Lower lobe of right lung (tissue), 2 donors: ENCODE measurements around the gene MINDY1. TPM values are rescaled to one million over a fixed set of nuclear protein-coding genes. Genes with fewer than 3 reads are reported as not detected.

ENCODE experiments used
- ATAC-seq, 2 donors: fragments of 200-7000 bp; cut with Tn5 transposase; one replicate each; pipeline ENCODE4 v1.9.1; 2020 to 2022; ENCODE audit warnings: mild to moderate bottlenecking in 2 of 2, moderate library complexity in 2 of 2
- DNase-seq: peaks from one replicate; pipeline ENCODE4 v3.0.0-alpha.2; 2020
- H3K27ac ChIP-seq: fragments of 200-600 bp; one replicate; pipeline ENCODE4 v1.8.0; 2022
- H3K27me3 ChIP-seq: fragments of 200-600 bp; one replicate; pipeline ENCODE4 v1.8.0; 2022; ENCODE audit warnings: low read depth
- H3K36me3 ChIP-seq: fragments of 200-600 bp; one replicate; pipeline ENCODE4 v1.8.0; 2022; ENCODE audit warnings: mild to moderate bottlenecking
- H3K4me1 ChIP-seq: fragments of 200-600 bp; one replicate; pipeline ENCODE4 v1.8.0; 2022
- H3K4me3 ChIP-seq: fragments of 200-600 bp; one replicate; pipeline ENCODE4 v1.8.0; 2022; ENCODE audit warnings: mild to moderate bottlenecking
- H3K9me3 ChIP-seq: fragments of 200-600 bp; one replicate; pipeline ENCODE4 v1.8.0; 2022
- intact Hi-C: fragments of 100-400 bp; cut with DNase I; formaldehyde crosslinking; loops from one replicate; pipeline ENCODE4 v1.11.0; 2022
- total RNA-seq: library from RNA; stranded (reverse); fragmentation: NEBNext Ultra II Directional; extraction: Animal tissue kit (Norgen Biotek cat#: 25700); gene quantifications from one replicate; pipeline ENCODE4 v1.2.1, GENCODE V29; 2021
- TF ChIP-seq, protein P1 (sequence below): fragments of 200-600 bp; IDR thresholded peaks from one replicate; pipeline ENCODE4 v1.8.0; 2022; ENCODE audit warnings: antibody characterized with exemption, mild to moderate bottlenecking
- donor health status: DM: no; HTN: yes; CAD: no; lungs with severe emphysema.

The MINDY1 gene
- total RNA-seq, 1 donor from 2014 or later = 27.8 TPM

DNA sequence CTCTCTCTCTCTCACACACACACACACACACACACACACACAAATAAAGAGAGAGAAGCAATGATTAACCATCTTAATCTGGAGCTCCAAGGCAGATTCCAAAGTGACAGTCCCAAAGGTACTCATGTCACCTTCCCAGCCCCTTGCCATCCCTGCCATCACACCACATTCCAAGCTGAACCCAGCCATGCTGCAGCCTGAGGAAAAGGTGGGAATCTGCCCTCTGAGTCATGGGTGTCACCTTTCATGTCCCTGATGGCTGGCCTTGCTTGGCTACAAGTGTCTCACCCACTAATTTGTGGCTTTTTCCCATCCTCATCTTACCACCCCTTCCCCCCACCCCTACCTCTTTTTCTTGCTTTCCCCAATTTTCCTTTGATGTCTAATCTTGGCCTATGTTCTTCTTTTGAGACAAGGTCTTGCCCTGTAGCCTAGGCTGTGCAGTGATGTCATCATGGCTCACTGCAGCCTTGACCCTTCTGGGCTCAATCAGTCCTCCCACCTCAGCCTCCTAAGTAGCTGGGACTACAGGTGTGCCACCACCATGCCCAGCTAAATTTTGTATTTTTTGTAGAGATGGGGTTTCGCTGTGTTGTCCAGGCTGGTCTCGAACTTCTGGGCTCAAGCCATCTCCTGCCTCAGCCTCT is 21.4 kb downstream of the MINDY1 start:
- ATAC-seq = no peak
- Histone ChIP-seq H3K27ac (no peak overlapping the region), H3K27me3 (no peaks in the 10 kb centered on the region), H3K4me1 (peaks cover 18% of the 10 kb centered on the region), H3K4me3 (no peak overlapping the region), H3K36me3 (no peaks in the 10 kb centered on the region), H3K9me3 (no peaks in the 10 kb centered on the region)
- no peak for DNase-seq
- intact Hi-C loops = no loop called here
- TF ChIP-seq, protein P1, sequence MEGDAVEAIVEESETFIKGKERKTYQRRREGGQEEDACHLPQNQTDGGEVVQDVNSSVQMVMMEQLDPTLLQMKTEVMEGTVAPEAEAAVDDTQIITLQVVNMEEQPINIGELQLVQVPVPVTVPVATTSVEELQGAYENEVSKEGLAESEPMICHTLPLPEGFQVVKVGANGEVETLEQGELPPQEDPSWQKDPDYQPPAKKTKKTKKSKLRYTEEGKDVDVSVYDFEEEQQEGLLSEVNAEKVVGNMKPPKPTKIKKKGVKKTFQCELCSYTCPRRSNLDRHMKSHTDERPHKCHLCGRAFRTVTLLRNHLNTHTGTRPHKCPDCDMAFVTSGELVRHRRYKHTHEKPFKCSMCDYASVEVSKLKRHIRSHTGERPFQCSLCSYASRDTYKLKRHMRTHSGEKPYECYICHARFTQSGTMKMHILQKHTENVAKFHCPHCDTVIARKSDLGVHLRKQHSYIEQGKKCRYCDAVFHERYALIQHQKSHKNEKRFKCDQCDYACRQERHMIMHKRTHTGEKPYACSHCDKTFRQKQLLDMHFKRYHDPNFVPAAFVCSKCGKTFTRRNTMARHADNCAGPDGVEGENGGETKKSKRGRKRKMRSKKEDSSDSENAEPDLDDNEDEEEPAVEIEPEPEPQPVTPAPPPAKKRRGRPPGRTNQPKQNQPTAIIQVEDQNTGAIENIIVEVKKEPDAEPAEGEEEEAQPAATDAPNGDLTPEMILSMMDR = no peak

DNA sequence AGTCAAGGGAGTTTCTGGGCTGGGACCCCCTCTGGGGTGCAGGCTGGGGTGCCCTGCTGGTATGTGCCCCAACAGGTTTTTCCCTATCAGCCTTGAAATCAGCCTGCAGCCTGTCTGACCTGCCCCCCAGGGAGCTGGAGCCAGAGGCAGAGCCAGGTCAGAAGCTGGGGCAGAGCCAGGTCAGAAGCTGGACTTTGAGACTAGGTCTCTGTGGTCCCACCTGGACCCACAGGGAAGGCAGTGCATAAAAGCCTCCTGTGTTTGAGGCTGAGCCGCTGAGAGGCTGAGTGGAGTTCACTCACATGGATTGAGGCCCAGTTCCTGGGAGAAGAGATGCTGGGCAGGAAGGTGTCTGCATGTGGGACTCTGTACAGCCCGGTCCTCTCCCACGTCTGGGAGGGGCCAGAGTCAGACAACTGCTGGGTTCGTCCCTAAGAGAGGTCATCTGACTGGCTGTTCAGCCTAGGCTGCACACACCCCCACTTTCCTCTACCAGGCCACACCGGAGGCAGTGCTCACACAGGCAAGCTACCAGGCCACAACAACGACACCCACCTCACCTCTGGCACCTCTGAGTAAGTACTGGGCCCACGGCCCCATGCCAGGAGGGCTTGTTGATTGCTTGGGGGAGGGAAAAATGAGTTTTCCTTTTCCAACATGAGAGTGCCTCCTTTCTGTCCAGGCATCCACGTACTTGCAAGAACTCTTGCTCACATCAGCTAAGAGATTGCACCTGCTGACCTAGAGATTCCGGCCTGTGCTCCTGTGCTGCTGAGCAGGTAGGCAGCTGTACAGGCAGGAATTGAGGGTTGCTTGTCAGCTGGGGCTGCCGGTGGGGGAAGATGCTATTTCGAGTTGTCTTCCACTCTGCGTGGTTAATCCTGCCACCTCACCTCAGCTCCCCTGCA is 24.6 kb downstream of the MINDY1 start, which contains the start of gene ANXA9:
ANXA9 (plus strand) TSS at position 488 of the 908 bp plus-strand sequence. CDS start 814 bp downstream, outside the sequence.
- Histone ChIP-seq H3K27ac (peak within 1 kb of the TSS; percentile 43), H3K27me3 (no peaks in the 10 kb centered on the region), H3K36me3 (no peaks in the 10 kb centered on the region), H3K4me3 (no peak within 1 kb of the TSS), H3K9me3 (no peaks in the 10 kb centered on the region), H3K4me1 (peaks cover 50% of the 10 kb centered on the region)
- intact Hi-C loops = no loop called here
- ATAC-seq = peak; percentile 13 to 17
- no peak for DNase-seq
- TF ChIP-seq, protein P1 = no peak

DNA sequence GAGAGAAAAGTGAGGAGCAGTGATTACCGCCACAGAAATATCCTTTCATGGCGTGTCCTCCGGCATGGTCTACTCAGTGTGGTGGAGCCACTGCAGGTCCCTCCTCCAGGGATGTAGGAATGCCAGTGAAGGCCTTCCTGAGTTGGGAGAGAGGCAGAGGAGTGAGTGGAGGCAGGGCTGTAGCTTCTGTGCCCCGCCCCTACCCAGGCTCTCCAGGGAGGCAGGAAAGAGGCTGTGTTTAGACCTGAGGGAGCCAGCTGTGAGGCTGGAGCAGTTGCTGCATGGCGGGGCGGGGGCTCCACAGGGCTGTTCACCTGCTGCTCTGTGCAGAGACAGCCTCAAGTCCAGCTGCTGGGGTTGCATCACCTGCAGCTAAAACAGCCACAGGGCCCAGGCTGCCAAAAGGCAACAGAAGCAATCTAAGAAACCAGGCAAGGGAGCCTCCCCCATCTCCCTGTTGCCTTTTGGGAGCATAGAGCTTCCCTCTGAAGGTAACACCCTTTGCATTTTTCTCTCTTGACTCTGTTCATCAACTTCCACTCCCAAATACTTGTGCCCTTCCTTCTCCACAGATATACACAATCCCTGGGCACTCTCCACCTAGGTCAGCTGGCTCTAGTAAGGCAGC is 25.4 kb downstream of the MINDY1 start:
- ATAC-seq (peak; percentile 61 to 66), DNase-seq (peak; percentile 69)
- peak overlapping the region; percentile 43 for H3K27ac ChIP-seq
- H3K36me3 ChIP-seq = no peaks in the 10 kb centered on the region
- peaks cover 57% of the 10 kb centered on the region for H3K4me1 ChIP-seq
- no peak overlapping the region for H3K4me3 ChIP-seq
- no peaks in the 10 kb centered on the region for H3K27me3 ChIP-seq
- intact Hi-C loops = no loop called here
- TF ChIP-seq, protein P1 = no peak
- no peaks in the 10 kb centered on the region for H3K9me3 ChIP-seq

DNA sequence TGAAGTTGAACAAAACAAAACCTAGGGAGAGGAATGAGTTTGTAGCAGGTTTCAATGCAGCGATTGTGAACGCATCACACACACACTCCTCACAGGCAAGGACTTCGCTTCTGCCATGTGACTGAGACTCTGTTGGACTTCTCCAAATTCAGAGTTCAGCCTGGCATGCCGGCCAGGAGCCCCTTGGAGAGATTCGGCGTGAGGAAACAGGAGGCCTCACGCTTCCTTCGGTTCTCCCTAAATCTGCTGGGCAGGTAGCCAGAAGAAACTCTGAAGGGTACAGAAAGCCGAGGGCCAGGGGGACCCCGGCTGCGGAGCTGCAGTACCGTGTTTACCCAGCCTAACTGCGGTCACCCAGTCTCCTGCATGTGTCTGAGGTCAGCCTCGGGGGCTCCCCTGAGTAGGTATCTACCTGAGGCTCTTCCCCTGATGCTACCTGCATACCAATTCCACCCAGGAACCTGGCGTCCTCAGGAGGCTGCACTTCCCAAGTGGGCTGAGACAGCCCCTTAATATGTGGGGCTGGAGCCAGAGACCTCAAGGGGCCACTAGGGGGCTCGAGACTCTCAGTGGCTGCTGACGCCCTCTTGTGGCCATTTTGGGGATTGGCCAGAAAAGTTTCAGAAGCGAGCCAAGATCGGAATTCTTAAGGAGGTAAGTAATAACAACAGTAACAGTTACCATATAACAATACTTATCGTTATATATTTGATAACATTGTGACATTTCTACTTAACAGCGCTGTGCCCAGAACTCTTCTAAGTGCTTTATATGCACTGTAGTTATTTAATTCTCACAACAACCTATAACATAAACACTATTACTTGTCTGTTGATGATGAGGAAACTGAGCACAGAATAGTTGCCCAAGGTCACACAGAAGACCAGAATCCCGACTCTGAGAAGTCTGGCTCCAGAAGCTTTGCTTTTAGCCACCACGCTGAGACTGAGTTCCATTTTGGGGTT is 27.3 kb downstream of the MINDY1 start:
- Histone ChIP-seq H3K27me3 (no peaks in the 10 kb centered on the region), H3K36me3 (no peaks in the 10 kb centered on the region), H3K4me1 (peaks cover 70% of the 10 kb centered on the region), H3K27ac (peak overlapping the region; percentile 82), H3K9me3 (no peaks in the 10 kb centered on the region), H3K4me3 (peak overlapping the region; percentile 42)
- peak; percentile 57 to 78 for ATAC-seq
- intact Hi-C loops = no loop called here
- TF ChIP-seq, protein P1 = peak; percentile 100
- DNase-seq = peak; percentile 89
